SK-N-SH (cell line): ENCODE measurements around the gene TPRG1. TPM values are rescaled to one million over a fixed set of nuclear protein-coding genes. Genes with fewer than 3 reads are reported as not detected.

Experiments used
- CTCF ChIA-PET: fragments of 300-600, 350-600 bp; formaldehyde crosslinking; extraction: SDS; loops from one replicate; lab custom pipeline; 2021; lab: Yijun Ruan, JAX
- POLR2A ChIA-PET: fragments of 350-600 bp; sonication (Branson Sonifier 250); formaldehyde crosslinking; extraction: SDS; loops from one replicate; lab custom pipeline; 2020; ENCODE audit warnings: antibody characterized with exemption, inconsistent platforms; lab: Yijun Ruan, JAX
- DNase-seq: peaks from one replicate; pipeline ENCODE4 v3.0.0; 2012
- H2AFZ ChIP-seq: fragments of 200-600 bp; sonication (generic); 2 replicates; pipeline ENCODE4 v1.8.1; 2016; ENCODE audit warnings: antibody characterized with exemption, mild to moderate bottlenecking, low read depth
- H3F3A ChIP-seq: fragments of 200-600 bp; sonication (generic); replicated peaks from 2 replicates; pipeline ENCODE3; 2016; ENCODE audit warnings: antibody characterized with exemption, mild to moderate bottlenecking; ENCODE audit not compliant: insufficient read depth
- H3K27ac ChIP-seq, 2 experiments: fragments of 200-500 bp in 1 of 2; fragments of 200-600 bp in 1 of 2; sonication (Bioruptor generic) in 1 of 2; sonication (generic), shearing (Covaris generic) in 1 of 2; 2 replicates each; pipeline versions ENCODE4 v1.5.1 to v1.6.1; 2014 to 2016; ENCODE audit warnings: low read depth in 2 of 2, inconsistent platforms in 1 of 2, low read length in 1 of 2, mild to moderate bottlenecking in 1 of 2, mixed read lengths in 1 of 2
- H3K27me3 ChIP-seq: fragments of 200-600 bp; sonication (generic), shearing (Covaris generic); 2 replicates; pipeline ENCODE4 v1.6.1; 2016; ENCODE audit warnings: mixed run types; ENCODE audit not compliant: insufficient read depth
- H3K36me3 ChIP-seq, 2 experiments: fragments of 200-500 bp in 1 of 2; fragments of 200-600 bp in 1 of 2; sonication (Bioruptor generic) in 1 of 2; sonication (generic) in 1 of 2; replicated peaks in 1 of 2; 2 replicates each; pipeline versions ENCODE3 to v1.5.1; 2014 to 2016; ENCODE audit warnings: low read length in 1 of 2, mild to moderate bottlenecking in 1 of 2; ENCODE audit not compliant: insufficient read depth in 2 of 2, control insufficient read depth in 1 of 2
- H3K4me1 ChIP-seq, 2 experiments: fragments of 200-500 bp in 1 of 2; fragments of 200-600 bp in 1 of 2; sonication (Bioruptor generic) in 1 of 2; sonication (generic), shearing (Covaris generic) in 1 of 2; 2 replicates each; pipeline versions ENCODE4 v1.5.1 to v1.6.1; 2014 to 2016; ENCODE audit warnings: low read depth in 1 of 2, low read length in 1 of 2, mixed run types in 1 of 2; ENCODE audit not compliant: insufficient read depth in 2 of 2, control insufficient read depth in 1 of 2
- H3K4me2 ChIP-seq: fragments of 200-600 bp; sonication (generic), shearing (Covaris generic); 2 replicates; pipeline ENCODE4 v1.6.1; 2017; ENCODE audit warnings: mixed run types
- H3K4me3 ChIP-seq, 2 experiments: fragments of 200-500 bp in 1 of 2; fragments of 200-600 bp in 1 of 2; sonication (Bioruptor generic) in 1 of 2; sonication (generic), shearing (Covaris generic) in 1 of 2; 2 replicates each; pipeline versions ENCODE4 v1.5.1 to v1.8.1; 2014 to 2016; ENCODE audit warnings: low read depth in 2 of 2, inconsistent platforms in 1 of 2, low read length in 1 of 2, mild to moderate bottlenecking in 1 of 2, mixed read lengths in 1 of 2, moderate library complexity in 1 of 2
- H3K79me2 ChIP-seq: fragments of 200-600 bp; sonication (generic); 2 replicates; pipeline ENCODE4 v1.8.1; 2017; ENCODE audit warnings: mild to moderate bottlenecking; ENCODE audit not compliant: insufficient read depth
- H3K9ac ChIP-seq: fragments of 200-600 bp; sonication (generic); 2 replicates; pipeline ENCODE4 v1.6.1; 2017; ENCODE audit warnings: mixed run types
- H3K9me2 ChIP-seq: fragments of 200-600 bp; sonication (generic); 2 replicates; pipeline ENCODE4 v1.6.1; 2017; ENCODE audit warnings: mixed run types
- H3K9me3 ChIP-seq: fragments of 200-600 bp; sonication (generic); 2 replicates; pipeline ENCODE4 v1.6.1; 2017; ENCODE audit warnings: mixed run types, mild to moderate bottlenecking, moderate library complexity
- H4K20me1 ChIP-seq: fragments of 200-600 bp; sonication (generic); 2 replicates; pipeline ENCODE4 v1.6.1; 2017; ENCODE audit warnings: mild to moderate bottlenecking, mixed run types; ENCODE audit not compliant: insufficient read depth
- EP300 ChIP-seq, 2 experiments: IDR thresholded peaks; 2 replicates each; pipeline versions ENCODE4 v1.4.0 to v1.6.1; 2012; ENCODE audit warnings: borderline replicate concordance in 1 of 2, low read depth in 1 of 2, low read length in 1 of 2
- FOXJ3 ChIP-seq: sonication (generic); formaldehyde crosslinking; IDR thresholded peaks from 2 replicates; pipeline ENCODE4 v1.5.1; 2020; ENCODE audit warnings: mild to moderate bottlenecking, missing genetic modification reagents
- GATA2 ChIP-seq: sonication (generic); formaldehyde crosslinking; IDR thresholded peaks from 2 replicates; pipeline ENCODE4 v1.5.0; 2020; ENCODE audit warnings: mild to moderate bottlenecking, missing genetic modification reagents
- JUND ChIP-seq: IDR thresholded peaks from 2 replicates; pipeline ENCODE4 v1.4.0; 2012
- MXI1 ChIP-seq: IDR thresholded peaks from 2 replicates; pipeline ENCODE4 v1.6.1; 2012; ENCODE audit warnings: mild to moderate bottlenecking, low read depth, low read length, improper control_type of control experiment
- NRF1 ChIP-seq: IDR thresholded peaks from 2 replicates; pipeline ENCODE4 v1.6.1; 2012; ENCODE audit warnings: low read depth, mild to moderate bottlenecking, low read length
- POLR2AphosphoS5 ChIP-seq: IDR thresholded peaks from 2 replicates; pipeline ENCODE4 v1.6.1; 2012; ENCODE audit warnings: low read depth, low read length
- RAD21 ChIP-seq: IDR thresholded peaks from 2 replicates; pipeline ENCODE4 v1.6.1; 2012; ENCODE audit warnings: mild to moderate bottlenecking, low read length
- RFX5 ChIP-seq: IDR thresholded peaks from 2 replicates; pipeline ENCODE4 v1.6.1; 2012; ENCODE audit warnings: mild to moderate bottlenecking, improper control_type of control experiment, low read length
- RXRA ChIP-seq: IDR thresholded peaks from 2 replicates; pipeline ENCODE4 v1.4.0; 2012; ENCODE audit warnings: low read depth, mild to moderate bottlenecking, borderline replicate concordance
- SIN3A ChIP-seq: IDR thresholded peaks from 2 replicates; pipeline ENCODE4 v1.6.1; 2012; ENCODE audit warnings: low read depth, mild to moderate bottlenecking, low read length, moderate library complexity, borderline replicate concordance
- SMC3 ChIP-seq: IDR thresholded peaks from 2 replicates; pipeline ENCODE4 v1.6.1; 2012; ENCODE audit warnings: low read depth, low read length, improper control_type of control experiment
- TCF12 ChIP-seq: IDR thresholded peaks from 2 replicates; pipeline ENCODE4 v1.4.0; 2012
- USF1 ChIP-seq: IDR thresholded peaks from 2 replicates; pipeline ENCODE4 v1.4.0; 2012; ENCODE audit warnings: low read depth, borderline replicate concordance
- WGBS: methylation state at CpG from one replicate; pipeline ENCODE4 v1.1.6; 2017; ENCODE audit warnings: low lambda C conversion rate; 5-methylcytosine and 5-hydroxymethylcytosine counted together
- polyA plus RNA-seq, 3 experiments: library from polyadenylated mRNA; depleted of rRNA; stranded (reverse); fragments of >200 nt; gene quantifications; 2 replicates each; pipeline ENCODE4 v1.2.3, GENCODE V29; 2012
- TF ChIP-seq, protein P1 (sequence below): IDR thresholded peaks from 2 replicates; pipeline ENCODE4 v1.4.0; 2012; ENCODE audit warnings: low read depth
- TF ChIP-seq, protein P2 (sequence below): fragments of 200-600 bp; sonication (generic); IDR thresholded peaks from 2 replicates; pipeline ENCODE4 v1.6.1; 2017; ENCODE audit warnings: antibody characterized with exemption, mild to moderate bottlenecking, moderate library complexity
- TF ChIP-seq, protein P3 (sequence below): IDR thresholded peaks from 2 replicates; pipeline ENCODE4 v1.6.1; 2012; ENCODE audit warnings: mild to moderate bottlenecking, low read depth, low read length, moderate library complexity

The TPRG1 gene
- polyA plus RNA-seq, 1 of the 3 experiments (the other 2 are of a cell fraction), result 0.64 TPM

GRCh38 chr3:189311521-189311920 is 139.8 kb downstream of the TPRG1 start:
- Histone ChIP-seq H3K4me2 (no peak overlapping the region), H2AFZ (no peak overlapping the region), H3K4me3 (no peak overlapping the region), H3K9me2 (no peaks in the 10 kb centered on the region), H3K4me1 (peaks cover 0 to 8% of the 10 kb centered on the region in 2 experiments; a peak in 1 of 4 replicates), H3K27me3 (no peaks in the 10 kb centered on the region; the same call in 1 of the 2 replicates), H3K79me2 (no peaks in the 10 kb centered on the region), H3F3A (no peaks in the 10 kb centered on the region), H3K27ac (no peak overlapping the region), H3K9ac (no peak overlapping the region), H3K9me3 (no peaks in the 10 kb centered on the region), H3K36me3 (no peaks in the 10 kb centered on the region), H4K20me1 (no peaks in the 10 kb centered on the region)
- no peak for DNase-seq
- WGBS, result 3% methylated on average over 2 of the region's 2 CpGs
- ChIA-PET POLR2A (no interaction called here), CTCF (no interaction called here)
- no peak for TF ChIP-seq POLR2AphosphoS5
- TF ChIP-seq, protein P1, sequence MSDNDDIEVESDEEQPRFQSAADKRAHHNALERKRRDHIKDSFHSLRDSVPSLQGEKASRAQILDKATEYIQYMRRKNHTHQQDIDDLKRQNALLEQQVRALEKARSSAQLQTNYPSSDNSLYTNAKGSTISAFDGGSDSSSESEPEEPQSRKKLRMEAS, result no peak
- TF ChIP-seq USF1, result no peak
- no peak for TF ChIP-seq SMC3
- no peak for TF ChIP-seq MXI1
- TF ChIP-seq FOXJ3, result no peak
- TF ChIP-seq RAD21, result no peak
- no peak for TF ChIP-seq GATA2 (CRISPR knock-in tag)
- TF ChIP-seq JUND, result no peak
- TF ChIP-seq RFX5, result no peak
- no peak for TF ChIP-seq SIN3A
- no peak for TF ChIP-seq NRF1
- TF ChIP-seq, protein P2, sequence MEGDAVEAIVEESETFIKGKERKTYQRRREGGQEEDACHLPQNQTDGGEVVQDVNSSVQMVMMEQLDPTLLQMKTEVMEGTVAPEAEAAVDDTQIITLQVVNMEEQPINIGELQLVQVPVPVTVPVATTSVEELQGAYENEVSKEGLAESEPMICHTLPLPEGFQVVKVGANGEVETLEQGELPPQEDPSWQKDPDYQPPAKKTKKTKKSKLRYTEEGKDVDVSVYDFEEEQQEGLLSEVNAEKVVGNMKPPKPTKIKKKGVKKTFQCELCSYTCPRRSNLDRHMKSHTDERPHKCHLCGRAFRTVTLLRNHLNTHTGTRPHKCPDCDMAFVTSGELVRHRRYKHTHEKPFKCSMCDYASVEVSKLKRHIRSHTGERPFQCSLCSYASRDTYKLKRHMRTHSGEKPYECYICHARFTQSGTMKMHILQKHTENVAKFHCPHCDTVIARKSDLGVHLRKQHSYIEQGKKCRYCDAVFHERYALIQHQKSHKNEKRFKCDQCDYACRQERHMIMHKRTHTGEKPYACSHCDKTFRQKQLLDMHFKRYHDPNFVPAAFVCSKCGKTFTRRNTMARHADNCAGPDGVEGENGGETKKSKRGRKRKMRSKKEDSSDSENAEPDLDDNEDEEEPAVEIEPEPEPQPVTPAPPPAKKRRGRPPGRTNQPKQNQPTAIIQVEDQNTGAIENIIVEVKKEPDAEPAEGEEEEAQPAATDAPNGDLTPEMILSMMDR, result no peak
- TF ChIP-seq, protein P3, sequence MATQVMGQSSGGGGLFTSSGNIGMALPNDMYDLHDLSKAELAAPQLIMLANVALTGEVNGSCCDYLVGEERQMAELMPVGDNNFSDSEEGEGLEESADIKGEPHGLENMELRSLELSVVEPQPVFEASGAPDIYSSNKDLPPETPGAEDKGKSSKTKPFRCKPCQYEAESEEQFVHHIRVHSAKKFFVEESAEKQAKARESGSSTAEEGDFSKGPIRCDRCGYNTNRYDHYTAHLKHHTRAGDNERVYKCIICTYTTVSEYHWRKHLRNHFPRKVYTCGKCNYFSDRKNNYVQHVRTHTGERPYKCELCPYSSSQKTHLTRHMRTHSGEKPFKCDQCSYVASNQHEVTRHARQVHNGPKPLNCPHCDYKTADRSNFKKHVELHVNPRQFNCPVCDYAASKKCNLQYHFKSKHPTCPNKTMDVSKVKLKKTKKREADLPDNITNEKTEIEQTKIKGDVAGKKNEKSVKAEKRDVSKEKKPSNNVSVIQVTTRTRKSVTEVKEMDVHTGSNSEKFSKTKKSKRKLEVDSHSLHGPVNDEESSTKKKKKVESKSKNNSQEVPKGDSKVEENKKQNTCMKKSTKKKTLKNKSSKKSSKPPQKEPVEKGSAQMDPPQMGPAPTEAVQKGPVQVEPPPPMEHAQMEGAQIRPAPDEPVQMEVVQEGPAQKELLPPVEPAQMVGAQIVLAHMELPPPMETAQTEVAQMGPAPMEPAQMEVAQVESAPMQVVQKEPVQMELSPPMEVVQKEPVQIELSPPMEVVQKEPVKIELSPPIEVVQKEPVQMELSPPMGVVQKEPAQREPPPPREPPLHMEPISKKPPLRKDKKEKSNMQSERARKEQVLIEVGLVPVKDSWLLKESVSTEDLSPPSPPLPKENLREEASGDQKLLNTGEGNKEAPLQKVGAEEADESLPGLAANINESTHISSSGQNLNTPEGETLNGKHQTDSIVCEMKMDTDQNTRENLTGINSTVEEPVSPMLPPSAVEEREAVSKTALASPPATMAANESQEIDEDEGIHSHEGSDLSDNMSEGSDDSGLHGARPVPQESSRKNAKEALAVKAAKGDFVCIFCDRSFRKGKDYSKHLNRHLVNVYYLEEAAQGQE, result no peak
- TF ChIP-seq TCF12, result no peak
- no peak for TF ChIP-seq EP300 (IDR thresholded peaks at IDR 0.05; ENCODE audit: borderline replicate concordance in 1 of 2, low read depth in 1 of 2, low read length in 1 of 2)
- TF ChIP-seq RXRA, result no peak
